GM20000 (cell line): ENCODE results near the gene KAZN.

Experiments used
- DNase-seq: peaks from one replicate; pipeline ENCODE4 v3.0.0; 2012; ENCODE audit warnings: low spot score
- CTCF ChIP-seq: IDR thresholded peaks from 2 replicates; pipeline ENCODE4 v1.5.1; 2012; ENCODE audit warnings: mild to moderate bottlenecking, control low read depth; ENCODE audit errors: extremely low read depth, missing control alignments

The KAZN gene

GRCh38 chr1:15152318-15153183 is 554.1 kb downstream of the KAZN start:
- peak; percentile 53 for DNase-seq
- TF ChIP-seq CTCF, result no peak

GRCh38 chr1:15153184-15153841 is 554.8 kb downstream of the KAZN start, which contains the start of gene TMEM51:
Gene TMEM51, plus strand, starts transcription at chr1:15153747. Its CDS starts 61,341 bp downstream, at chr1:15215088.
- DNase-seq, result peak; percentile 56
- TF ChIP-seq CTCF, result no peak

GRCh38 chr1:15153842-15154479 is 555.5 kb downstream of the KAZN start:
- DNase-seq, result peak; percentile 80
- TF ChIP-seq CTCF, result peak; percentile 13

- TF ChIP-seq CTCF, result no peak
- DNase-seq, result peak; percentile 48
Observed at GRCh38 chr1:15154480-15155036, 556.1 kb downstream of the KAZN start.

- DNase-seq, result no peak
- no peak for TF ChIP-seq CTCF
Observed at GRCh38 chr1:15155191-15155590, 556.7 kb downstream of the KAZN start.

- no peak for TF ChIP-seq CTCF
- DNase-seq, result peak; percentile 71
Observed at GRCh38 chr1:15155888-15156741, 557.6 kb downstream of the KAZN start.
